Spinal cord (tissue), 10 donors: ENCODE results near the gene CABCOCO1. TPM values are rescaled to one million over a fixed set of nuclear protein-coding genes. Genes with fewer than 3 reads are reported as not detected.

Experiments used
- DNase-seq, 6 donors: peaks; one replicate each; pipeline versions ENCODE4 v3.0.0 to v3.0.0-alpha.2; 2013 to 2015; ENCODE audit warnings: low spot score in 6 of 6, low read depth in 4 of 6
- H3K27ac ChIP-seq: one replicate; pipeline ENCODE4 v1.5.1; 2013; ENCODE audit warnings: low read depth, low read length, control low read depth
- H3K27me3 ChIP-seq: one replicate; pipeline ENCODE4 v1.6.1; 2013; ENCODE audit warnings: low read length; ENCODE audit not compliant: control insufficient read depth, insufficient read depth
- H3K36me3 ChIP-seq: one replicate; pipeline ENCODE4 v1.6.1; 2013; ENCODE audit warnings: low read length; ENCODE audit not compliant: control insufficient read depth, insufficient read depth
- H3K4me1 ChIP-seq: one replicate; pipeline ENCODE4 v1.6.1; 2013; ENCODE audit warnings: low read length; ENCODE audit not compliant: control insufficient read depth, insufficient read depth
- H3K4me3 ChIP-seq: one replicate; pipeline ENCODE4 v1.5.1; 2013; ENCODE audit warnings: low read depth, low read length, control low read depth
- H3K9me3 ChIP-seq: one replicate; pipeline ENCODE4 v1.6.1; 2013; ENCODE audit warnings: low read length; ENCODE audit not compliant: control insufficient read depth, insufficient read depth
- WGBS: methylation state at CpG from one replicate; pipeline ENCODE4 v1.1.5; 2013; ENCODE audit warnings: missing lambda C conversion rate; ENCODE audit not compliant: insufficient coverage; 5-methylcytosine and 5-hydroxymethylcytosine counted together
- polyA plus RNA-seq, 2 donors: library from polyadenylated mRNA; unstranded; fragments of 120-200 nt; gene quantifications; one replicate each; pipeline ENCODE4 v1.2.1, GENCODE V29; 2013; ENCODE audit not compliant: insufficient read length in 2 of 2
- total RNA-seq, 2 donors: library from RNA; depleted of rRNA in 1 of 2; stranded (reverse); fragments of 120-200 nt in 1 of 2; fragments of >200 nt in 1 of 2; gene quantifications; one replicate each; pipeline versions ENCODE4 v1.2.3 to v1.2.4, GENCODE V29; 2013 to 2014
- donor health status: healthy.

The CABCOCO1 gene
- total and polyA plus RNA-seq, 4 donors = 4.7 to 6.9 (median 6.4) TPM

DNA sequence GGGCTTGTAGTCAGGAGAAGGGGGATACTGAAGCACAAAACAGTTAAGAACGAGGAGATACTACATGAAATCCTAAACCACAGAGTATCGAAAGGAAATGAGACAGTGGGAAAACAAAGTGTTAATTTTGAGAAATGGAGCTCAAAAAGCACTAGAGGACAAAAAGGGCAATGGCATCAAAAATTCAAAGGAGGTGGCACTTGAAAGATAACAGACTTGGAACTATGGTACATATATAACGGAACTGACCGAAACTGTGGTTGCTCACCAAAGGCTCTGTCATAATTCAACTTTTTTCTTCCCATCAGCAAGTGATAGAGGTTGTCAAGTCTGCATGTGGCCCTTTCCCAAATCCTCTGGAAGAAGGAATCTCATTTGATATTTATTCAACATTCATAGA, 97.0 kb downstream of the CABCOCO1 start:
- Histone ChIP-seq H3K36me3 (no peaks in the 10 kb centered on the region), H3K27me3 (no peaks in the 10 kb centered on the region), H3K4me3 (no peak overlapping the region), H3K9me3 (no peaks in the 10 kb centered on the region), H3K27ac (no peak overlapping the region), H3K4me1 (no peaks in the 10 kb centered on the region)
- DNase-seq = no peak
- 100% methylated on average over 2 of the region's 4 CpGs for WGBS

DNA sequence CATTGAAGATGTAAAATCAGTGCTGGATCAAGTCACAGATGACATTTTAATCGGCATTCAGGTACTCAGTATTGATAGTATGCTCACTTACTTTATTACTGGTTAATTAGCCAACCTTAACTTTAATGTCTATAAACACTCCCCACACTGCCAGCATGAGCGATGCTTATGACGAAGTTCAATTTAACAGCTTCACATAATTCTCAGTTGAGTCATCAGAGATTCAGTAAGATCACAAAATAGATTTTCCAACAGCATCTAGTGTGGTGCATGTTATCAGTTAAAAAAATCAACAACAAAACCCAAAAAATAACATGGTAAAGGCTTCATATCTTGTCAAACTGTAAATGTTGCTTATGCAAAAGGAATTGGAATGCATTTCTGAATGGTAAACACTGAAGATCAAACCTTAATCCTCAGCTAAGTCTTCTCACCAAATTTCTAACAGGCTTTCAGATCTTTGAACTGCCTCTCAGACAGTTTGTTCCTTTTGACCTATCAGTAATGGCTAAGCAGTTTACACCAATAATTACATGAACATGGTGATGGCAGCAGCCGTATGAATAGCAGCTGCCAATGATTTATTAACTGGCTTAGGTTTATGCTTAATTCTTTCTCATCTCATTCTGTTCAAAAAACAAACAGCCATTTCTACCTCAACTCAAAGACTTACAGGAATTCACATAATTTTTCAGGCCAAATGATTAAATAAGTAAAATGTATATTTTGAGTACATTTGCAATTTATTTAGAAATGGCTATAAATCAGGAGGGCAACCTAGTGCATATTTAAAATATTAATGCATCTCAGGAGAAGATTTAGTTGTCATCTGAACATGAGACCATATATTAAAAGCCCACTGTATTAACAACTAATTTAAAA, 98.5 kb downstream of the CABCOCO1 start:
- no peak overlapping the region for H3K4me3 ChIP-seq
- no peaks in the 10 kb centered on the region for H3K4me1 ChIP-seq
- no peaks in the 10 kb centered on the region for H3K27me3 ChIP-seq
- H3K27ac ChIP-seq = no peak overlapping the region
- H3K9me3 ChIP-seq = no peaks in the 10 kb centered on the region
- no CpG with 5 or more reads among the region's 4 CpGs for WGBS
- DNase-seq = peak in 1 of 6 donors; percentile 76
- no peaks in the 10 kb centered on the region for H3K36me3 ChIP-seq

DNA sequence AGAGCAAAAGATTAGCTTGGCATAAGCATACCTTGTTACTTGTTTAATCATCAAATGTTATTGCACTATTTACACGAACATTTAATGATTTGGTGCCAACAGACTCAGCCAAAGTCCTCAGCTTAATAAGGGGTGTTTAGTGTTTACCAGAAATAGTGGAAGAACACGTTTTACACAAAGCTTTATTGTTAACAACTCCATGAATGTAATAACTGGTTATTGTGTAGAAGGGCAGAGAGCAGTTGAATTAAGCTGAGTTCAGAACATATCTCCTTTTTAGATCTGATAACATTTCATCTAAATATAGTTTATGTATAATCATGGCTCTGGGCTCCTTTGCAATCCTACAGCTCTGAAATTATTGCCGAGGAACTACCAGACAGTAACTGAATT, 99.1 kb downstream of the CABCOCO1 start:
- Histone ChIP-seq H3K4me1 (no peaks in the 10 kb centered on the region), H3K4me3 (no peak overlapping the region), H3K27me3 (no peaks in the 10 kb centered on the region), H3K9me3 (no peaks in the 10 kb centered on the region), H3K36me3 (no peaks in the 10 kb centered on the region), H3K27ac (no peak overlapping the region)
- no peak for DNase-seq
- WGBS = no CpG with 5 or more reads among the region's 3 CpGs

- Histone ChIP-seq H3K4me1 (no peaks in the 10 kb centered on the region), H3K27me3 (no peaks in the 10 kb centered on the region), H3K36me3 (no peaks in the 10 kb centered on the region), H3K27ac (no peak overlapping the region), H3K4me3 (no peak overlapping the region), H3K9me3 (no peaks in the 10 kb centered on the region)
- WGBS = 92% methylated on average over 2 of the region's 3 CpGs
- no peak for DNase-seq
These were observed 101.0 kb downstream of the CABCOCO1 start for GRCh38 chr10:61763778-61764177.

DNA sequence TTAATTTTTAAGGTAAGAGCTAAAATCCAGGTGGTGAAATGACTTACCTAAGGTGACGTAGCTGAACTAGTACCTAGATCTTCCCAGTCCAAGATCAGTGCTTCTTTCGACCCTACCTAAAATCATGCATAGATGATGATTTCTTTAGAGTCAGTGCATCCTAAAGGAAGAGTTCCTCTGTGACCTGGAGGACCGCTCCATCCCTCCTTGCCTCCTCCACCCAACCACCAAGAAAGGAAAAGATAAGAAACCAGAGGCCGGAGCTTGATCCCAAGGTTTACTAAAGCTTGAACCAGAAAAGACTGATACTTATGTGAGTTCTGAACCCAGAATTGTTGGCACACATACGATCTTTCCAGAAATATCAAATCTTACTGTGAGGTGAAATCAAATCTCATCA, 101.8 kb downstream of the CABCOCO1 start:
- DNase-seq = no peak
- no peak overlapping the region for H3K27ac ChIP-seq
- no peaks in the 10 kb centered on the region for H3K4me1 ChIP-seq
- no peaks in the 10 kb centered on the region for H3K27me3 ChIP-seq
- no peak overlapping the region for H3K4me3 ChIP-seq
- WGBS = 100% methylated on average over 2 of the region's 5 CpGs
- H3K9me3 ChIP-seq = no peaks in the 10 kb centered on the region
- H3K36me3 ChIP-seq = no peaks in the 10 kb centered on the region

- Histone ChIP-seq H3K27ac (no peak overlapping the region), H3K27me3 (no peaks in the 10 kb centered on the region), H3K9me3 (no peaks in the 10 kb centered on the region), H3K4me1 (no peaks in the 10 kb centered on the region), H3K36me3 (no peaks in the 10 kb centered on the region), H3K4me3 (no peak overlapping the region)
- no CpG with 5 or more reads among the region's 9 CpGs for WGBS
- DNase-seq = peak in 1 of 6 donors; percentile 69
These were observed 102.7 kb downstream of the CABCOCO1 start for GRCh38 chr10:61765176-61766087.

- H3K9me3 ChIP-seq = no peaks in the 10 kb centered on the region
- H3K36me3 ChIP-seq = no peaks in the 10 kb centered on the region
- DNase-seq = no peak
- H3K27ac ChIP-seq = no peak overlapping the region
- no peaks in the 10 kb centered on the region for H3K4me1 ChIP-seq
- H3K4me3 ChIP-seq = no peak overlapping the region
- H3K27me3 ChIP-seq = no peaks in the 10 kb centered on the region
- WGBS = 20% methylated on average over 1 of the region's 1 CpG
These were observed 104.2 kb downstream of the CABCOCO1 start for GRCh38 chr10:61766927-61767326.

GRCh38 chr10:61774031-61774430, 111.3 kb downstream of the CABCOCO1 start:
- no peak for DNase-seq
- H3K27me3 ChIP-seq = no peaks in the 10 kb centered on the region
- H3K9me3 ChIP-seq = no peaks in the 10 kb centered on the region
- no peak overlapping the region for H3K27ac ChIP-seq
- no peaks in the 10 kb centered on the region for H3K36me3 ChIP-seq
- H3K4me3 ChIP-seq = no peak overlapping the region
- WGBS = 86% methylated on average over 1 of the region's 3 CpGs
- H3K4me1 ChIP-seq = no peaks in the 10 kb centered on the region

- H3K4me3 ChIP-seq = no peak overlapping the region
- DNase-seq = no peak
- H3K9me3 ChIP-seq = no peaks in the 10 kb centered on the region
- H3K27ac ChIP-seq = no peak overlapping the region
- H3K4me1 ChIP-seq = no peaks in the 10 kb centered on the region
- WGBS = 0% methylated on average over 1 of the region's 2 CpGs
- H3K36me3 ChIP-seq = no peaks in the 10 kb centered on the region
- no peaks in the 10 kb centered on the region for H3K27me3 ChIP-seq
These were observed 112.4 kb downstream of the CABCOCO1 start for GRCh38 chr10:61775111-61775510.
